ENCODE results near the gene PRKRA. TPM values are rescaled to one million over a fixed set of nuclear protein-coding genes. Genes with fewer than 3 reads are reported as not detected.

The PRKRA gene
- total RNA-seq, 4 donors from 2014 or later: 16.0 to 58.6 (median 42.4) TPM

GRCh38 chr2:178479758-178480226 is 28.8 kb upstream of the PRKRA start:
- 15 to 27% methylated on average over 14 to 19 of the region's 19 CpGs for WGBS, 2 donors
- Histone ChIP-seq H3K27ac (peak overlapping the region; percentile 88 to 97 (median 94)), H3K4me1 (peaks cover 12 to 64% (median 43%) of the 10 kb centered on the region in 3 donors), H3K4me3 (peak overlapping the region; percentile 66 to 83 (median 82)), H3K36me3 (no peaks in the 10 kb centered on the region), H3K9me3 (no peaks in the 10 kb centered on the region), H3K27me3 (no peaks in the 10 kb centered on the region)
- TF ChIP-seq POLR2A (IDR thresholded peaks at IDR 0.05): no peak
- DNase-seq: no peak
- intact Hi-C loops (cut with DNase I): no loop called here

- H3K27me3 ChIP-seq: no peaks in the 10 kb centered on the region
- intact Hi-C loops (cut with DNase I): no loop called here
- H3K9me3 ChIP-seq: no peaks in the 10 kb centered on the region
- DNase-seq: no peak
- peak overlapping the region; percentile 44 to 83 (median 69) for H3K4me3 ChIP-seq
- no peak for TF ChIP-seq POLR2A (IDR thresholded peaks at IDR 0.05)
- no peak for TF ChIP-seq CTCF (IDR thresholded peaks at IDR 0.05)
- peaks cover 12 to 62% (median 39%) of the 10 kb centered on the region in 3 donors for H3K4me1 ChIP-seq
- no peaks in the 10 kb centered on the region for H3K36me3 ChIP-seq
- WGBS, 2 donors: 27 to 53% methylated on average over 4 of the region's 4 CpGs
- H3K27ac ChIP-seq: peak overlapping the region; percentile 88 to 97 (median 94)
Observed at GRCh38 chr2:178479275-178479616, 28.3 kb upstream of the PRKRA start.

GRCh38 chr2:178478439-178479274 is 27.7 kb upstream of the PRKRA start, which contains the start of gene FKBP7:
Gene FKBP7, minus strand, starts transcription at chr2:178478600. Its CDS starts 101 bp downstream, at chr2:178478499.
- H3K4me3 ChIP-seq: peak within 1 kb of the TSS; percentile 44 to 83 (median 69)
- H3K36me3 ChIP-seq: no peaks in the 10 kb centered on the region
- peak in 2 of 4 donors; percentile 65 to 74 for TF ChIP-seq POLR2A (IDR thresholded peaks at IDR 0.05)
- peak; percentile 62 to 77 (median 68) for TF ChIP-seq CTCF (IDR thresholded peaks at IDR 0.05)
- peaks cover 12 to 62% (median 38%) of the 10 kb centered on the region in 3 donors for H3K4me1 ChIP-seq
- peak within 1 kb of the TSS; percentile 88 to 97 (median 94) for H3K27ac ChIP-seq
- intact Hi-C loops (cut with DNase I): no loop called here
- H3K27me3 ChIP-seq: no peaks in the 10 kb centered on the region
- no peaks in the 10 kb centered on the region for H3K9me3 ChIP-seq
- 1% methylated on average over 29 to 30 of the region's 56 CpGs for WGBS, 2 donors
- DNase-seq: peak; percentile 39

- peak overlapping the region; percentile 88 to 97 (median 94) for H3K27ac ChIP-seq
- no peaks in the 10 kb centered on the region for H3K27me3 ChIP-seq
- no peaks in the 10 kb centered on the region for H3K9me3 ChIP-seq
- intact Hi-C loops (cut with DNase I): no loop called here
- H3K4me3 ChIP-seq: peak overlapping the region; percentile 44 to 83 (median 69)
- no peak for TF ChIP-seq POLR2A (IDR thresholded peaks at IDR 0.05)
- no peak for TF ChIP-seq CTCF (IDR thresholded peaks at IDR 0.05)
- H3K36me3 ChIP-seq: no peaks in the 10 kb centered on the region
- DNase-seq: no peak
- H3K4me1 ChIP-seq: peaks cover 12 to 59% (median 34%) of the 10 kb centered on the region in 3 donors
- 0% methylated on average over 10 of the region's 10 CpGs for WGBS, 2 donors
Observed at GRCh38 chr2:178478130-178478438, 27.1 kb upstream of the PRKRA start.

GRCh38 chr2:178477443-178478129 is 26.6 kb upstream of the PRKRA start:
- DNase-seq: no peak
- Histone ChIP-seq H3K27me3 (no peaks in the 10 kb centered on the region), H3K4me3 (peak overlapping the region; percentile 44 to 83 (median 69)), H3K27ac (peak overlapping the region; percentile 88 to 97 (median 94)), H3K36me3 (no peaks in the 10 kb centered on the region), H3K9me3 (no peaks in the 10 kb centered on the region), H3K4me1 (peaks cover 12 to 54% (median 30%) of the 10 kb centered on the region in 3 donors)
- intact Hi-C loops (cut with DNase I): no loop called here
- 8 to 20% methylated on average over 3 of the region's 3 CpGs for WGBS, 2 donors
- TF ChIP-seq CTCF (IDR thresholded peaks at IDR 0.05) (no peak), POLR2A (IDR thresholded peaks at IDR 0.05) (no peak)
